Fibroblast of pulmonary artery (primary cell): ENCODE measurements around the gene DLGAP5.
A peak's percentile ranks its signal among the peaks of the same experiment; 100 is the strongest.

Experiments used
- DNase-seq: peaks from one replicate; pipeline ENCODE4 v3.0.0-alpha.2; 2010; ENCODE audit warnings: low read depth
- H3K4me3 ChIP-seq: replicated peaks from 2 replicates; pipeline ENCODE4 v1.5.1; 2011; ENCODE audit warnings: low read depth, mild to moderate bottlenecking, control low read depth, low read length, moderate library complexity
- CTCF ChIP-seq: IDR thresholded peaks from 2 replicates; pipeline ENCODE4 v1.5.1; 2011; ENCODE audit warnings: mild to moderate bottlenecking, control low read depth, low read length, inconsistent platforms; ENCODE audit errors: missing control alignments

The DLGAP5 gene

GRCh38 chr14:55139141-55139540, 52.2 kb downstream of the DLGAP5 start:
- no peak overlapping the region for H3K4me3 ChIP-seq
- no peak for TF ChIP-seq CTCF
- DNase-seq = no peak

DNA sequence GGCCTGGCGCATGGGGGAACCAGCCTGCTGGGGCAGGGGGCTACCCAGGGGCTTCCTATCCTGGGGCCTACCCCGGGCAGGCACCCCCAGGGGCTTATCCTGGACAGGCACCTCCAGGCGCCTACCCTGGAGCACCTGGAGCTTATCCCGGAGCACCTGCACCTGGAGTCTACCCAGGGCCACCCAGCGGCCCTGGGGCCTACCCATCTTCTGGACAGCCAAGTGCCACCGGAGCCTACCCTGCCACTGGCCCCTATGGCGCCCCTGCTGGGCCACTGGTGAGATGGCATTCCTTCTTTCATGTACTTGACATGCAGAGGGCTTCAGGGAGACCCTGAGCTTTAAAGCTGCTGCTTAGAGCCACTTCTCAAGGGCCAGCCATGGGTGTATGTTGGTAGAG, 53.3 kb downstream of the DLGAP5 start:
- peak overlapping the region; percentile 32 for H3K4me3 ChIP-seq
- DNase-seq = no peak
- TF ChIP-seq CTCF = peak; percentile 28

GRCh38 chr14:55136885-55137786, 54.2 kb downstream of the DLGAP5 start:
- peak; percentile 95 for DNase-seq
- TF ChIP-seq CTCF = peak; percentile 39
- H3K4me3 ChIP-seq = peak overlapping the region; percentile 32

GRCh38 chr14:55136241-55136640, 55.1 kb downstream of the DLGAP5 start:
- no peak overlapping the region for H3K4me3 ChIP-seq
- peak; percentile 50 for DNase-seq
- TF ChIP-seq CTCF = no peak

GRCh38 chr14:55133416-55133815, 58.0 kb downstream of the DLGAP5 start:
- peak; percentile 72 for DNase-seq
- no peak overlapping the region for H3K4me3 ChIP-seq
- TF ChIP-seq CTCF = peak; percentile 48

DNA sequence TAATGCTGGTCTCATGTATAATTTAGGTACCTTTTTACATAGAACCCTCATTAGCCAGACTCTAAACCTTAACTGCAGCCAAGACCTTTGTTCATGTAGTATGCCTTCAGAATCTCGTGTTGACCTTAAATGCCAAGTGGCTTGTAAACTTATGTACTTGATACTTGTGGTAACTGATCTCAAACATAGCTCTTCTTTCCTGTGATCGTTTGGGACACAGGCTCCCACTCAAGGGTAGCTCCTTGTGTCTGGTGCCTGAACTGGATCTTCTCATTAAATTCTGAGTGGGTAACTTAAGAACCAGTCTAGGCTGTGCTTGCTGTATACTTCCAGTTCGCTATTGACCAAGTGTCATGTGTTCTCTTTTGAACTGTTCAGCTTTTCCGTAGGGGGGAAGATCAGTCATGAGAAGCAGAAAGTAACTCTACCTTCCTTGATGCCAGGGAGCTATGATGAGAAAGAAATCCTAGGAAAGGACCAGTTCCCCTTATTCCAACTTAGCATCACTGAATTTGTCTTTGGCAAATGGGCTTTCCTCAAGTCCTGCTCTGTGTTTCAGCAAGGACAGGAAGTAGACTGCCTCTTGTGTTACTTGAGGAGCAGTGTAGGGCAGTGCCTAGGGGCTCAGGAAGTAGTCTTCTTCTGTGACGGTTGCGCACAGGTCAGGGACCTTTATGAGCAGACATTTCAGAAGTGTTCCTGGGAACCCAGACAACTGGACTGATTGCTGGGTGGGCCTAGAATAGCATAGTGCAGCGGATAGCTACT, 59.8 kb downstream of the DLGAP5 start:
- peak overlapping the region; percentile 74 for H3K4me3 ChIP-seq
- TF ChIP-seq CTCF = peak; percentile 7
- DNase-seq = no peak
